ENCODE measurements around the gene ZNF135. TPM values are rescaled to one million over a fixed set of nuclear protein-coding genes. Genes with fewer than 3 reads are reported as not detected.

ZNF135 gene
- total RNA-seq, 1 experiment from 2014 or later = not detected

DNA sequence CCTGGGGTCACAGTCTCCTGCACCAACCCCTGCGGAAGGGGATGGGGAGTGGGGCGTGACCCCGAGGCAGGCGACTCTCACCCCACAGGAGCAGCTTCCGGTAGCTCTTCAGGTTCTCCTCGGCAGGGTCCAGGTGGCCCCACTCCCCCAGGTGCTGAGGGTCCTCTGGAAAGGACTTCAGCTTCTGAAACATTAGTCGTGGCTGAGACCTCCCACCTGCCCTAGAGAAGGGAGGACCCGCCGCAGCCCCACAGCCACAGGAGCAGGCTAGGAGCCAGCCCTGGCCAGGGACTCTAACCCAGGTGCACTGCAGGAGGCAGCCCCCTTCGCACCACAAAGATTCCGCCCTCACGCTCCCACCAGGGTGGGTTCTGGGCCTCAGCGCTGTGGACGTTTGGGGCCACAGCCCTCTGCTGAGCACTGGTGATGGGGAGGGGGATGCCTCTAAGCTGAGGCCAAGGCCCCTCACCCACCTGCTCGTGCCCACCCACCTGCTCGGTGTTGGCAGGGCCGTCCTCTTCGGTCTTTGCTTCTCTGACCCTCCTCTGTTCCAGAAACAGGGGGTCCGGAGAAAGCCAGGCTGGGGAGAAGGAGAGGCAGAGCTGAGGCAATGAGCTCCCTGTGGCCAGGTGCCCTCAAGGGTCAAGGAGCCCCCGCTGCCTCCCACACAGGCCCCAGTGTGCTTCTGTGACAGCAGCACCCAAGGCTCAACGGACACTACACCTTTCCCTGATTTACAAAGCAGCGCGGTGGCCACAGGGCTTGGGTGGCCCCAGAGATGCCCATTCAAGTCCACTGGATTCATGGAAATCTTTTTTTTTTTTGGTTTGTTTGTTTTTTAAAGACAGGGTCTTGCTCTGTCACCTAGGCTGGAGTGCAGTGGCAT lies 28.0 kb downstream of the ZNF135 start:
- intact Hi-C loops (cut with micrococcal nuclease; ENCODE audit: unreplicated experiment) = no loop called here
- Mint-ChIP-seq H3K27me3 (ENCODE audit: unreplicated experiment) (no peaks in the 10 kb centered on the region), H3K4me3 (ENCODE audit: low read depth, unreplicated experiment) (no peak overlapping the region), H3K27ac (ENCODE audit: unreplicated experiment) (no peak overlapping the region), H3K4me1 (ENCODE audit: low read depth, unreplicated experiment) (no peaks in the 10 kb centered on the region), H3K36me3 (ENCODE audit: insufficient read depth, unreplicated experiment) (peaks cover 30% of the 10 kb centered on the region), H3K9me3 (ENCODE audit: low read depth, unreplicated experiment) (peaks cover 12% of the 10 kb centered on the region)
- TF ChIP-seq, protein P1, sequence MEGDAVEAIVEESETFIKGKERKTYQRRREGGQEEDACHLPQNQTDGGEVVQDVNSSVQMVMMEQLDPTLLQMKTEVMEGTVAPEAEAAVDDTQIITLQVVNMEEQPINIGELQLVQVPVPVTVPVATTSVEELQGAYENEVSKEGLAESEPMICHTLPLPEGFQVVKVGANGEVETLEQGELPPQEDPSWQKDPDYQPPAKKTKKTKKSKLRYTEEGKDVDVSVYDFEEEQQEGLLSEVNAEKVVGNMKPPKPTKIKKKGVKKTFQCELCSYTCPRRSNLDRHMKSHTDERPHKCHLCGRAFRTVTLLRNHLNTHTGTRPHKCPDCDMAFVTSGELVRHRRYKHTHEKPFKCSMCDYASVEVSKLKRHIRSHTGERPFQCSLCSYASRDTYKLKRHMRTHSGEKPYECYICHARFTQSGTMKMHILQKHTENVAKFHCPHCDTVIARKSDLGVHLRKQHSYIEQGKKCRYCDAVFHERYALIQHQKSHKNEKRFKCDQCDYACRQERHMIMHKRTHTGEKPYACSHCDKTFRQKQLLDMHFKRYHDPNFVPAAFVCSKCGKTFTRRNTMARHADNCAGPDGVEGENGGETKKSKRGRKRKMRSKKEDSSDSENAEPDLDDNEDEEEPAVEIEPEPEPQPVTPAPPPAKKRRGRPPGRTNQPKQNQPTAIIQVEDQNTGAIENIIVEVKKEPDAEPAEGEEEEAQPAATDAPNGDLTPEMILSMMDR (IDR thresholded peaks at IDR 0.05; ENCODE audit: unreplicated experiment) = no peak
- CTCF ChIA-PET = no interaction called here
- DNase-seq = no peak
- BruUV-seq (replicated peaks) = no TSS peak

DNA sequence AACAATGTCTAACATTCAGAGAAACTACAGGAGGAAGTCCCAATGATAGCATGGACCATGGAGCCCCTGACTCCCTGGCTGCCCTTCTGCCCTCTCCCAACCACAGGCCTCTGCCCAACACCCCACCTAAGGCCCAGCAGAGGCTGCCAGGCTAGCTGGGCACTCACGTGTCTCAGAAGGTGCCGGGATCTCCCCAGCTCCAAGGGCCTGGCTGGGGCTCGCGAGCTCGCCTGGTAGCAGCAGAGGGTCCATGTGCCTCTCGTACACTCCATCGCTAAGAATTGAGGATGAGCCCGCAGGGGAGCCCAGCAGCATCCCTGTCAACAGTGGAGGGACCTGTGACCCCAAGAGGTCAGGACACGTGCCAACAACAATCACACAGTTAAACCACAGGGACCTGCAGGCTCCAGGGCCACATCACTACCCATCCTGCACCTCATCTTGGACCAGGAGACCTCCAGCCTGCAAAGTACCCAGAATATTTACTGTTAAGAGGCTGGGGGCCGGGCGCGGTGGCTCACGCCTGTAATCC lies 29.5 kb downstream of the ZNF135 start:
- no peak overlapping the region for H3K4me3 Mint-ChIP-seq (ENCODE audit: low read depth, unreplicated experiment)
- TF ChIP-seq, protein P1 (IDR thresholded peaks at IDR 0.05; ENCODE audit: unreplicated experiment) = no peak
- DNase-seq = no peak
- CTCF ChIA-PET = no interaction called here
- H3K36me3 Mint-ChIP-seq (ENCODE audit: insufficient read depth, unreplicated experiment) = peaks cover 35% of the 10 kb centered on the region
- no TSS peak for BruUV-seq (replicated peaks)
- H3K4me1 Mint-ChIP-seq (ENCODE audit: low read depth, unreplicated experiment) = no peaks in the 10 kb centered on the region
- intact Hi-C loops (cut with micrococcal nuclease; ENCODE audit: unreplicated experiment) = no loop called here
- H3K27me3 Mint-ChIP-seq (ENCODE audit: unreplicated experiment) = no peaks in the 10 kb centered on the region
- H3K9me3 Mint-ChIP-seq (ENCODE audit: low read depth, unreplicated experiment) = peaks cover 15% of the 10 kb centered on the region
- H3K27ac Mint-ChIP-seq (ENCODE audit: unreplicated experiment) = no peak overlapping the region

DNA sequence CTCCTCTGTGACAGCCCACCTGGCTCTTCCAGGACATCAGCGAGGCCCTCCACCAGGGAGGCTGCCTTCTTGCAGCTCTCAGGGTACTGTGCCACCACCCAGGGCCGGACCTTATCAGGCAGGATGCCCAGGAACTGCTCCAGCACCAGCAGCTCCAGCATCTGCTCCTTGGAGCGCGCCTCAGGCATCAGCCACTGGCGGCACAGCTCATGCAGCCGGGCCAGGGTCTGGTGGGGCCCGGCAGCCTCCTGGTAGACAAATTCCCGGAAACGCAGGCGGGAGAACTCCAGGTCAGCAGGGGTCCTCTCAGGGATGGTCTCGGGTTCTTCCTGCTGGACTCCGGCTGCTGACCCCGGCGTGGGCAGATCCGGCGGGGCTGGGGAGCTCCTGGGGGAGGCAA lies 30.8 kb downstream of the ZNF135 start:
- intact Hi-C loops (cut with micrococcal nuclease; ENCODE audit: unreplicated experiment) = no loop called here
- no peak for DNase-seq
- no peaks in the 10 kb centered on the region for H3K27me3 Mint-ChIP-seq (ENCODE audit: unreplicated experiment)
- CTCF ChIA-PET = no interaction called here
- peaks cover 28% of the 10 kb centered on the region for H3K36me3 Mint-ChIP-seq (ENCODE audit: insufficient read depth, unreplicated experiment)
- H3K4me3 Mint-ChIP-seq (ENCODE audit: low read depth, unreplicated experiment) = no peak overlapping the region
- H3K9me3 Mint-ChIP-seq (ENCODE audit: low read depth, unreplicated experiment) = peaks cover 14% of the 10 kb centered on the region
- TF ChIP-seq, protein P1 (IDR thresholded peaks at IDR 0.05; ENCODE audit: unreplicated experiment) = no peak
- BruUV-seq (replicated peaks) = no TSS peak
- no peaks in the 10 kb centered on the region for H3K4me1 Mint-ChIP-seq (ENCODE audit: low read depth, unreplicated experiment)
- H3K27ac Mint-ChIP-seq (ENCODE audit: unreplicated experiment) = no peak overlapping the region

DNA sequence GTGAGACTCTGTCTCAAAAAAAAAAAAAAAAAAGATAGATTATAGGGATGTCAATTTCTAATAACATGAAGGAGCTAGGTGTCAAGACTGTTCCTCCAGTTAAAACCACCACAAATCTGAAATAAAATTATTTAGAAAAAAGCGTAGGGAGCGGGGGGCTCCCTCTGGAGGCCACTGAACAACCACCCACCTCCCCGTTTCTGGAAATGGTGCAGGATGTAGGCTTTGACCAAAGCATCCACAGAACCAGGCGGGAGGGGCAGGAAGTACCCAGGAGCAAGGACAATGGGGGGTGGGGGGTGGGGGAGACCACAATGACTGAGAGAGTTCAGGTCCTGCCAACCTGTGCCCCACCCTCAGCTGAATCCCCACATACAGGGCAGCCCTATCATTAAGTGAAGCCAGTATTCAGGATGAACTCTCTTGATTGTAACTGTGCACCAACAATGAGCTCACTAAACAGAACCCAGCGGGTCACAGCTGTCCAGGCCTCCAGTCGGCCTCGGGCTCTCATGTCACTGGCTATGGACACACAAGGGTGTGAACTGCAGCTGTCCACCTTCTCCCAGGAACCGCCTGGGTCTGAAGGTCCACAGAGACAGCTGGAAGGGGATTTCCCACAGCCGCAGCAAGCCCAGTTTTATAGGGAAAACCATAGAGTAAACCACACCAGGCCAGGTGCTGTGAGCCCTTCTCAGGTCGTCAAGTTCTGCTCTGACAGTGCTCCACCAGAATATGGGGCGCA lies 32.3 kb downstream of the ZNF135 start:
- TF ChIP-seq, protein P1 (IDR thresholded peaks at IDR 0.05; ENCODE audit: unreplicated experiment) = no peak
- no TSS peak for BruUV-seq (replicated peaks)
- no peaks in the 10 kb centered on the region for H3K4me1 Mint-ChIP-seq (ENCODE audit: low read depth, unreplicated experiment)
- H3K4me3 Mint-ChIP-seq (ENCODE audit: low read depth, unreplicated experiment) = no peak overlapping the region
- intact Hi-C loops (cut with micrococcal nuclease; ENCODE audit: unreplicated experiment) = no loop called here
- no peaks in the 10 kb centered on the region for H3K27me3 Mint-ChIP-seq (ENCODE audit: unreplicated experiment)
- CTCF ChIA-PET = no interaction called here
- H3K36me3 Mint-ChIP-seq (ENCODE audit: insufficient read depth, unreplicated experiment) = peaks cover 37% of the 10 kb centered on the region
- DNase-seq = no peak
- H3K27ac Mint-ChIP-seq (ENCODE audit: unreplicated experiment) = no peak overlapping the region
- peaks cover 13% of the 10 kb centered on the region for H3K9me3 Mint-ChIP-seq (ENCODE audit: low read depth, unreplicated experiment)
